H1 (cell line): Measurements from ENCODE around the gene PTPRO. TPM values are rescaled to one million over a fixed set of nuclear protein-coding genes. Genes with fewer than 3 reads are reported as not detected.

ENCODE experiments used
- CTCF ChIA-PET: fragments of 300-600 bp; sonication (Branson Sonifier 250); formaldehyde crosslinking; loops from one replicate; lab custom pipeline; 2021; ENCODE audit not compliant: partially characterized antibody; lab: Charles Lee
- POLR2A ChIA-PET: fragments of 300-600 bp; sonication (Branson Sonifier 250); formaldehyde crosslinking; loops from one replicate; lab custom pipeline; 2021; ENCODE audit warnings: inconsistent platforms; ENCODE audit not compliant: partially characterized antibody; lab: Charles Lee
- DNase-seq, 2 experiments: peaks; one replicate each; pipeline versions ENCODE4 v3.0.0 to v3.0.0-alpha.2; 2010 to 2022; ENCODE audit warnings: low spot score in 2 of 2, low read depth in 1 of 2, mixed read lengths in 1 of 2
- FAIRE-seq: peaks from 2 replicates; lab custom pipeline; 2011; peaks lifted over from hg19 to GRCh38; lab: Jason Lieb, UNC
- H2AFZ ChIP-seq: 2 replicates; pipeline ENCODE4 v1.8.1; 2012; ENCODE audit warnings: low read length, inconsistent platforms
- H2AK5ac ChIP-seq: 2 replicates; pipeline ENCODE4 v1.6.1; 2013; ENCODE audit warnings: low read depth, low read length
- H2BK120ac ChIP-seq: replicated peaks from 2 replicates; pipeline ENCODE3; 2013; ENCODE audit warnings: low read depth, low read length, inconsistent platforms
- H2BK12ac ChIP-seq: 2 replicates; pipeline ENCODE4 v1.6.1; 2013; ENCODE audit warnings: low read depth, low read length
- H2BK15ac ChIP-seq: 2 replicates; pipeline ENCODE4 v1.6.1; 2013; ENCODE audit warnings: low read length
- H2BK20ac ChIP-seq: 2 replicates; pipeline ENCODE4 v1.6.1; 2013; ENCODE audit warnings: low read length
- H2BK5ac ChIP-seq: 2 replicates; pipeline ENCODE4 v1.6.1; 2013; ENCODE audit warnings: low read depth, low read length
- H3K14ac ChIP-seq: 2 replicates; pipeline ENCODE4 v1.6.1; 2013; ENCODE audit warnings: inconsistent platforms; ENCODE audit not compliant: insufficient read length
- H3K18ac ChIP-seq: 2 replicates; pipeline ENCODE4 v1.6.1; 2013; ENCODE audit warnings: low read length; ENCODE audit errors: extremely low read depth
- H3K23ac ChIP-seq: 2 replicates; pipeline ENCODE4 v1.6.1; 2013; ENCODE audit warnings: inconsistent platforms; ENCODE audit not compliant: insufficient read length
- H3K23me2 ChIP-seq: 2 replicates; pipeline ENCODE4 v1.6.1; 2013; ENCODE audit warnings: low read depth, low read length
- H3K27ac ChIP-seq: 2 replicates; pipeline ENCODE4 v1.6.1; 2011; ENCODE audit warnings: low read depth, low read length, inconsistent platforms
- H3K27me3 ChIP-seq, 4 experiments: replicated peaks in 1 of 4; 1 replicate in 1 of 4; 2 replicates in 3 of 4; pipeline versions ENCODE4 v1.6.1 to v1.8.1; 2011 to 2013; ENCODE audit warnings: low read length in 3 of 4, mild to moderate bottlenecking in 3 of 4, inconsistent platforms in 2 of 4, mixed read lengths in 2 of 4, moderate library complexity in 1 of 4; ENCODE audit not compliant: control insufficient read depth in 3 of 4, insufficient read depth in 3 of 4; ENCODE audit errors: extremely low read depth in 1 of 4
- H3K36me3 ChIP-seq, 4 experiments: 2 replicates each; pipeline versions ENCODE4 v1.6.1 to v1.8.1; 2011 to 2013; ENCODE audit warnings: mild to moderate bottlenecking in 4 of 4, low read length in 3 of 4, moderate library complexity in 2 of 4, control low read depth in 1 of 4, inconsistent platforms in 1 of 4; ENCODE audit not compliant: insufficient read depth in 4 of 4, control insufficient read depth in 2 of 4
- H3K4ac ChIP-seq: replicated peaks from 2 replicates; pipeline ENCODE3; 2013; ENCODE audit warnings: low read length, low read depth, mixed read lengths, inconsistent platforms; ENCODE audit not compliant: insufficient read length
- H3K4me1 ChIP-seq, 4 experiments: replicated peaks in 1 of 4; 1 replicate in 1 of 4; 2 replicates in 3 of 4; pipeline versions ENCODE4 v1.6.1 to v1.8.1; 2011 to 2013; ENCODE audit warnings: low read length in 3 of 4, inconsistent platforms in 2 of 4, mixed read lengths in 1 of 4; ENCODE audit not compliant: insufficient read depth in 4 of 4, control insufficient read depth in 3 of 4
- H3K4me2 ChIP-seq, 2 experiments: 2 replicates each; pipeline versions ENCODE4 v1.6.1 to v1.8.1; 2011 to 2013; ENCODE audit warnings: low read depth in 2 of 2, low read length in 2 of 2, control low read depth in 1 of 2, inconsistent platforms in 1 of 2, mild to moderate bottlenecking in 1 of 2; ENCODE audit not compliant: insufficient read depth in 1 of 2
- H3K4me3 ChIP-seq, 4 experiments: fragments of 200-600, 300-600 bp in 1 of 4; sonication (generic), shearing (Covaris generic), sonication (Bioruptor Twin) in 1 of 4; 2 replicates each; pipeline versions ENCODE4 v1.5.1 to v1.8.1; 2011 to 2016; ENCODE audit warnings: low read length in 4 of 4, low read depth in 3 of 4, control low read depth in 2 of 4, inconsistent platforms in 2 of 4, mild to moderate bottlenecking in 2 of 4, mixed read lengths in 1 of 4, moderate library complexity in 1 of 4; ENCODE audit not compliant: insufficient read depth in 2 of 4; ENCODE audit errors: extremely low read depth in 1 of 4
- H3K56ac ChIP-seq: replicated peaks from 2 replicates; pipeline ENCODE3; 2013; ENCODE audit warnings: low read depth, mild to moderate bottlenecking, mixed read lengths, low read length, inconsistent platforms; ENCODE audit not compliant: insufficient read length
- H3K79me1 ChIP-seq: 2 replicates; pipeline ENCODE4 v1.6.1; 2013; ENCODE audit warnings: low read depth, low read length, control low read depth
- H3K79me2 ChIP-seq, 2 experiments: 2 replicates each; pipeline versions ENCODE4 v1.6.1 to v1.8.1; 2012 to 2013; ENCODE audit warnings: low read length in 2 of 2, mild to moderate bottlenecking in 2 of 2, inconsistent platforms in 1 of 2; ENCODE audit not compliant: insufficient read depth in 2 of 2, control insufficient read depth in 1 of 2
- H3K9ac ChIP-seq, 4 experiments: replicated peaks in 1 of 4; 1 replicate in 1 of 4; 2 replicates in 3 of 4; pipeline versions ENCODE4 v1.6.1 to v1.8.1; 2011 to 2013; ENCODE audit warnings: low read depth in 3 of 4, low read length in 3 of 4, control low read depth in 2 of 4, mild to moderate bottlenecking in 2 of 4, moderate library complexity in 2 of 4, inconsistent platforms in 1 of 4; ENCODE audit errors: extremely low read depth in 1 of 4
- H3K9me3 ChIP-seq, 2 experiments: 2 replicates each; pipeline versions ENCODE4 v1.6.1 to v1.8.1; 2012 to 2013; ENCODE audit warnings: mild to moderate bottlenecking in 2 of 2, moderate library complexity in 2 of 2, control low read depth in 1 of 2, inconsistent platforms in 1 of 2, low read depth in 1 of 2, low read length in 1 of 2, mixed read lengths in 1 of 2; ENCODE audit not compliant: insufficient read depth in 2 of 2
- H4K20me1 ChIP-seq, 2 experiments: replicated peaks in 1 of 2; 2 replicates each; pipeline versions ENCODE3 to v1.8.1; 2011 to 2013; ENCODE audit warnings: inconsistent platforms in 2 of 2, low read length in 2 of 2, mild to moderate bottlenecking in 1 of 2; ENCODE audit not compliant: insufficient read depth in 2 of 2, control insufficient read depth in 1 of 2
- H4K5ac ChIP-seq: 2 replicates; pipeline ENCODE4 v1.6.1; 2013; ENCODE audit warnings: low read length, low read depth, mixed read lengths, inconsistent platforms; ENCODE audit not compliant: insufficient read length
- H4K8ac ChIP-seq: 2 replicates; pipeline ENCODE4 v1.8.0; 2013; ENCODE audit warnings: mild to moderate bottlenecking, moderate library complexity, low read length, inconsistent platforms; ENCODE audit not compliant: insufficient read depth; ENCODE audit errors: extremely low read depth
- H4K91ac ChIP-seq: replicated peaks from 2 replicates; pipeline ENCODE3; 2013; ENCODE audit warnings: low read length, mixed read lengths, inconsistent platforms; ENCODE audit not compliant: insufficient read length
- ATF3 ChIP-seq: IDR thresholded peaks from 2 replicates; pipeline ENCODE4 v1.6.1; 2011; ENCODE audit warnings: low read depth, mild to moderate bottlenecking, low read length; ENCODE audit not compliant: insufficient read depth
- CBX8 ChIP-seq: fragments of 300-800, 300-1000 bp; sonication (generic); IDR thresholded peaks from 2 replicates; pipeline ENCODE4 v1.7.1; 2016; ENCODE audit warnings: low read depth, low read length, borderline replicate concordance
- PHF8 ChIP-seq: fragments of 200-600 bp; sonication (generic); conservative IDR thresholded peaks from 2 replicates; pipeline ENCODE4 v1.7.1; 2012; ENCODE audit warnings: low read depth, mild to moderate bottlenecking, inconsistent platforms, low read length, moderate library complexity
- POU5F1 ChIP-seq: IDR thresholded peaks from 2 replicates; pipeline ENCODE4 v1.6.1; 2011; ENCODE audit warnings: low read depth, mild to moderate bottlenecking, low read length, moderate library complexity
- RFX5 ChIP-seq: IDR thresholded peaks from 2 replicates; pipeline ENCODE4 v1.6.1; 2011; ENCODE audit warnings: low read depth, low read length, improper control_type of control experiment, borderline replicate concordance
- RNF2 ChIP-seq: fragments of 200-900, 300-1000 bp; sonication (generic); IDR thresholded peaks from 2 replicates; pipeline ENCODE4 v1.7.1; 2016; ENCODE audit warnings: borderline replicate concordance, low read depth, mild to moderate bottlenecking, antibody characterized with exemption, low read length; ENCODE audit not compliant: poor library complexity, severe bottlenecking; ENCODE audit errors: missing control alignments
- SIRT6 ChIP-seq: IDR thresholded peaks from one replicate; pipeline ENCODE4 v1.7.1; 2012; ENCODE audit warnings: low read length, inconsistent platforms
- SIX5 ChIP-seq: IDR thresholded peaks from 2 replicates; pipeline ENCODE4 v1.6.1; 2011; ENCODE audit warnings: mild to moderate bottlenecking, low read depth, low read length
- WGBS, 2 experiments: shearing (Covaris generic) in 1 of 2; methylation state at CpG; one replicate each; pipeline versions ENCODE4 v1.1.6 to v1.1.7; 2013 to 2015; ENCODE audit warnings: low lambda C conversion rate in 2 of 2, mixed read lengths in 2 of 2, inconsistent platforms in 1 of 2, low coverage in 1 of 2, missing lambda C conversion rate in 1 of 2; ENCODE audit not compliant: insufficient replicate concordance in 2 of 2, insufficient coverage in 1 of 2, insufficient read length in 1 of 2; ENCODE audit errors: extremely low coverage in 1 of 2, missing lambda C conversion rate in 1 of 2; 5-methylcytosine and 5-hydroxymethylcytosine counted together
- polyA plus RNA-seq, 7 experiments: library from polyadenylated mRNA; depleted of rRNA in 3 of 7; stranded (reverse) in 5 of 7; unstranded in 2 of 7; fragments of >200 nt in 5 of 7; fragments of 200-250 nt in 2 of 7; gene quantifications; 1 replicate in 5 of 7; 2 replicates in 1 of 7; 4 replicates in 1 of 7; pipeline versions ENCODE4 v1.2.1 to v1.2.3, GENCODE V29; 2011 to 2013; ENCODE audit warnings: missing spikeins in 2 of 7, mixed read lengths in 2 of 7
- total RNA-seq: library from RNA; stranded (reverse); fragmentation: NEBNext Ultra II Directional; extraction: Animal tissue kit (Norgen Biotek cat#: 25700); gene quantifications from 2 replicates; pipeline ENCODE4 v1.2.1, GENCODE V29; 2021

Gene PTPRO
- total and polyA plus RNA-seq, 2 of the 8 experiments (the other 6 are each of a cell fraction or from before 2014, with no cell fraction given) = 0.73 to 1.7 TPM

GRCh38 chr12:15638231-15638630, 315.9 kb downstream of the PTPRO start:
- Histone ChIP-seq H3K4me1 (peaks cover 0 to 5% (median 2%) of the 10 kb centered on the region in 4 experiments; a peak in 1 of 7 replicates), H3K9me3 (no peaks in the 10 kb centered on the region), H3K79me1 (no peaks in the 10 kb centered on the region), H2BK20ac (no peak overlapping the region), H2BK120ac (no peak overlapping the region), H4K20me1 (no peaks in the 10 kb centered on the region), H3K23me2 (no peaks in the 10 kb centered on the region), H2BK15ac (no peak overlapping the region), H3K4ac (no peak overlapping the region), H3K14ac (no peak overlapping the region), H2AK5ac (no peak overlapping the region), H3K4me2 (no peak overlapping the region), H2BK12ac (no peak overlapping the region), H4K91ac (no peak overlapping the region), H3K4me3 (no peak overlapping the region), H3K18ac (no peak overlapping the region), H3K27me3 (no peaks in the 10 kb centered on the region), H3K79me2 (no peaks in the 10 kb centered on the region), H3K9ac (no peak overlapping the region), H3K36me3 (no peaks in the 10 kb centered on the region), H2AFZ (no peak overlapping the region), H3K27ac (no peak overlapping the region), H4K5ac (no peak overlapping the region), H3K56ac (no peak overlapping the region), H2BK5ac (no peak overlapping the region), H3K23ac (no peak overlapping the region), H4K8ac (no peak overlapping the region)
- no peak for FAIRE-seq
- WGBS, 2 experiments = 88% methylated on average over 3 of the region's 3 CpGs; no CpG with 5 or more reads in 1 of the 2 experiments
- CTCF ChIA-PET = no interaction called here
- TF ChIP-seq PHF8 (no peak), SIX5 (no peak), RNF2 (no peak), ATF3 (no peak), SIRT6 (no peak), CBX8 (no peak), POU5F1 (no peak), RFX5 (no peak)
- POLR2A ChIA-PET = no interaction called here
- no peak for DNase-seq
